ENCODE results near the gene RPL36AL. TPM values are rescaled to one million over a fixed set of nuclear protein-coding genes. Genes with fewer than 3 reads are reported as not detected.
A peak's percentile ranks its signal among the peaks of the same experiment; 100 is the strongest.

Gene RPL36AL
- total and polyA plus RNA-seq, 2 donors (not counting 1 experiment from before 2014, with no cell fraction given) = 169 to 171 TPM

- H3K27me3 Mint-ChIP-seq = no peaks in the 10 kb centered on the region
- CTCF ChIA-PET = interaction anchor here (0.7 kb wide), 1 partner anchor 1152 kb away, joined by 3 read pairs; no protein-coding TSS in a partner anchor
- H3K4me3 ChIP-seq (ENCODE audit: control extremely low read depth in 1 of 5, extremely low read depth in 1 of 5, insufficient read depth in 1 of 5, low read depth in 2 of 5, low read length in 4 of 5) = no peak overlapping the region
Measured at GRCh38 chr14:49637534-49638078, 17.2 kb upstream of the RPL36AL start.

GRCh38 chr14:49636866-49637265 is 16.4 kb upstream of the RPL36AL start:
- H3K4me3 ChIP-seq (ENCODE audit: control extremely low read depth in 1 of 5, extremely low read depth in 1 of 5, insufficient read depth in 1 of 5, low read depth in 2 of 5, low read length in 4 of 5) = no peak overlapping the region
- intact Hi-C loops (cut with micrococcal nuclease) = no loop called here
- Mint-ChIP-seq H3K4me3 (peak overlapping the region; percentile 76), H3K27ac (peak overlapping the region; percentile 83), H3K9me3 (ENCODE audit: insufficient read depth) (no peaks in the 10 kb centered on the region), H3K27me3 (no peaks in the 10 kb centered on the region), H3K4me1 (peaks cover 58% of the 10 kb centered on the region)
- peaks cover 20% of the 10 kb centered on the region for H4K20me1 ChIP-seq (ENCODE audit: control insufficient read depth, insufficient read depth, low read length, poor library complexity, severe bottlenecking)
- H3K36me3 ChIP-seq (replicated peaks in 1 of 2; ENCODE audit: control extremely low read depth in 1 of 2, control insufficient read depth in 1 of 2, extremely low read depth in 1 of 2, insufficient read depth in 2 of 2, low read length in 1 of 2) = peaks cover 0 to 24% of the 10 kb centered on the region in 2 experiments
- TF ChIP-seq, protein P1, sequence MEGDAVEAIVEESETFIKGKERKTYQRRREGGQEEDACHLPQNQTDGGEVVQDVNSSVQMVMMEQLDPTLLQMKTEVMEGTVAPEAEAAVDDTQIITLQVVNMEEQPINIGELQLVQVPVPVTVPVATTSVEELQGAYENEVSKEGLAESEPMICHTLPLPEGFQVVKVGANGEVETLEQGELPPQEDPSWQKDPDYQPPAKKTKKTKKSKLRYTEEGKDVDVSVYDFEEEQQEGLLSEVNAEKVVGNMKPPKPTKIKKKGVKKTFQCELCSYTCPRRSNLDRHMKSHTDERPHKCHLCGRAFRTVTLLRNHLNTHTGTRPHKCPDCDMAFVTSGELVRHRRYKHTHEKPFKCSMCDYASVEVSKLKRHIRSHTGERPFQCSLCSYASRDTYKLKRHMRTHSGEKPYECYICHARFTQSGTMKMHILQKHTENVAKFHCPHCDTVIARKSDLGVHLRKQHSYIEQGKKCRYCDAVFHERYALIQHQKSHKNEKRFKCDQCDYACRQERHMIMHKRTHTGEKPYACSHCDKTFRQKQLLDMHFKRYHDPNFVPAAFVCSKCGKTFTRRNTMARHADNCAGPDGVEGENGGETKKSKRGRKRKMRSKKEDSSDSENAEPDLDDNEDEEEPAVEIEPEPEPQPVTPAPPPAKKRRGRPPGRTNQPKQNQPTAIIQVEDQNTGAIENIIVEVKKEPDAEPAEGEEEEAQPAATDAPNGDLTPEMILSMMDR (IDR thresholded peaks at IDR 0.05) = no peak
- TF ChIP-seq EZH2 (IDR thresholded peaks at IDR 0.05; ENCODE audit: borderline replicate concordance, insufficient read depth, low read depth, low read length, poor library complexity, severe bottlenecking) = no peak
- peak overlapping the region in 1 of 2 donors; percentile 97 for H3K27ac ChIP-seq (ENCODE audit: low read length in 2 of 2)
- H3K4me2 ChIP-seq (replicated peaks; ENCODE audit: low read depth, low read length, poor library complexity, severe bottlenecking) = peak overlapping the region; percentile 89
- H3K9me3 ChIP-seq (ENCODE audit: control extremely low read depth in 1 of 3, control insufficient read depth in 2 of 3, insufficient read depth in 1 of 3, low read length in 2 of 3) = no peaks in the 10 kb centered on the region
- peaks cover 23 to 30% of the 10 kb centered on the region in 2 donors for H3K4me1 ChIP-seq (ENCODE audit: control insufficient read depth in 2 of 2, insufficient read depth in 2 of 2, low read length in 2 of 2)
- no peak for DNase-seq
- WGBS (ENCODE audit: insufficient coverage) = 89% methylated on average over 1 of the region's 1 CpG
- CTCF ChIA-PET = no interaction called here
- no peak overlapping the region for H3K9ac ChIP-seq (ENCODE audit: low read length)
- H3K27me3 ChIP-seq (replicated peaks in 1 of 4; ENCODE audit: control extremely low read depth in 1 of 4, control insufficient read depth in 3 of 4, insufficient read depth in 4 of 4, low read length in 3 of 4) = no peaks in the 10 kb centered on the region
- peaks cover 81% of the 10 kb centered on the region for H3K79me2 ChIP-seq (ENCODE audit: control insufficient read depth, insufficient read depth, low read length)
- H2AFZ ChIP-seq (ENCODE audit: insufficient read depth, low read depth, low read length, poor library complexity, severe bottlenecking) = no peak overlapping the region
- POLR2A ChIA-PET = no interaction called here
- ATAC-seq (ENCODE audit: low read depth) = no peak

More at GRCh38 chr14:49637534-49638078, 17.2 kb upstream of the RPL36AL start:
- Histone ChIP-seq H3K79me2 (ENCODE audit: control insufficient read depth, insufficient read depth, low read length) (peaks cover 81% of the 10 kb centered on the region), H3K27ac (ENCODE audit: low read length in 2 of 2) (no peak overlapping the region), H2AFZ (ENCODE audit: insufficient read depth, low read depth, low read length, poor library complexity, severe bottlenecking) (no peak overlapping the region), H3K36me3 (replicated peaks in 1 of 2; ENCODE audit: control extremely low read depth in 1 of 2, control insufficient read depth in 1 of 2, extremely low read depth in 1 of 2, insufficient read depth in 2 of 2, low read length in 1 of 2) (peaks cover 0 to 24% of the 10 kb centered on the region in 2 experiments), H3K4me2 (replicated peaks; ENCODE audit: low read depth, low read length, poor library complexity, severe bottlenecking) (no peak overlapping the region), H3K27me3 (replicated peaks in 1 of 4; ENCODE audit: control extremely low read depth in 1 of 4, control insufficient read depth in 3 of 4, insufficient read depth in 4 of 4, low read length in 3 of 4) (no peaks in the 10 kb centered on the region), H4K20me1 (ENCODE audit: control insufficient read depth, insufficient read depth, low read length, poor library complexity, severe bottlenecking) (peaks cover 20% of the 10 kb centered on the region), H3K9me3 (ENCODE audit: control extremely low read depth in 1 of 3, control insufficient read depth in 2 of 3, insufficient read depth in 1 of 3, low read length in 2 of 3) (no peaks in the 10 kb centered on the region), H3K4me1 (ENCODE audit: control insufficient read depth in 2 of 2, insufficient read depth in 2 of 2, low read length in 2 of 2) (peaks cover 26 to 27% of the 10 kb centered on the region in 2 donors), H3K9ac (ENCODE audit: low read length) (no peak overlapping the region)
- no peak overlapping the region for H3K4me3 Mint-ChIP-seq
- ATAC-seq (ENCODE audit: low read depth) (no peak), DNase-seq (no peak)
- no peaks in the 10 kb centered on the region for H3K9me3 Mint-ChIP-seq (ENCODE audit: insufficient read depth)
- no peak for TF ChIP-seq EZH2 (IDR thresholded peaks at IDR 0.05; ENCODE audit: borderline replicate concordance, insufficient read depth, low read depth, low read length, poor library complexity, severe bottlenecking)
- TF ChIP-seq, protein P1 (IDR thresholded peaks at IDR 0.05) = no peak
- peak overlapping the region; percentile 5 for H3K27ac Mint-ChIP-seq
- intact Hi-C loops (cut with micrococcal nuclease) = no loop called here
- no CpG with 5 or more reads among the region's 3 CpGs for WGBS (ENCODE audit: insufficient coverage)
- H3K4me1 Mint-ChIP-seq = peaks cover 61% of the 10 kb centered on the region
- POLR2A ChIA-PET = no interaction called here
